ENCODE measurements around the gene ITPR1.

ITPR1 gene

DNA sequence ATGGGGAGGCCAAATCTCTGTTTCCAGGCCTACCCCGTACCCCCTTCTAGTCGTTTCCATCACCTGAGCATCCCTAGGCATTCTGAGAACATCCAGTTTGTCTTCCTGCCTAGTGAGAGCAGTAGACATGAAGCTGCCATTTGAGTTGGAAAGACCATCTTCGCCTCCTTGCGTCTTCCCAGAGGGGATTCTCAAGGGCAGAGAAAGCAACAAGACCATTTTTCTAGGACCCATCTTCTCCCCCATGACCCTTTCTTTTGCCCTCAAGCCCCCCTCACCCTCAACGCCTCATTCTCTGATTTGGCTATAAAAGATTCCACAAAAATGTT is 337.4 kb downstream of the ITPR1 start:
- Histone ChIP-seq H3K27ac (replicated peaks) (peak overlapping the region; percentile 73), H3K4me3 (replicated peaks; ENCODE audit: insufficient read depth, low read length) (no peak overlapping the region), H3K27me3 (ENCODE audit: insufficient read depth, poor library complexity, severe bottlenecking) (no peaks in the 10 kb centered on the region)
- no peak for TF ChIP-seq GABPA (IDR thresholded peaks at IDR 0.05; ENCODE audit: low read depth)
- TF ChIP-seq SPI1 (IDR thresholded peaks at IDR 0.05; ENCODE audit: borderline replicate concordance, low read depth) = no peak
- TF ChIP-seq, protein P1, sequence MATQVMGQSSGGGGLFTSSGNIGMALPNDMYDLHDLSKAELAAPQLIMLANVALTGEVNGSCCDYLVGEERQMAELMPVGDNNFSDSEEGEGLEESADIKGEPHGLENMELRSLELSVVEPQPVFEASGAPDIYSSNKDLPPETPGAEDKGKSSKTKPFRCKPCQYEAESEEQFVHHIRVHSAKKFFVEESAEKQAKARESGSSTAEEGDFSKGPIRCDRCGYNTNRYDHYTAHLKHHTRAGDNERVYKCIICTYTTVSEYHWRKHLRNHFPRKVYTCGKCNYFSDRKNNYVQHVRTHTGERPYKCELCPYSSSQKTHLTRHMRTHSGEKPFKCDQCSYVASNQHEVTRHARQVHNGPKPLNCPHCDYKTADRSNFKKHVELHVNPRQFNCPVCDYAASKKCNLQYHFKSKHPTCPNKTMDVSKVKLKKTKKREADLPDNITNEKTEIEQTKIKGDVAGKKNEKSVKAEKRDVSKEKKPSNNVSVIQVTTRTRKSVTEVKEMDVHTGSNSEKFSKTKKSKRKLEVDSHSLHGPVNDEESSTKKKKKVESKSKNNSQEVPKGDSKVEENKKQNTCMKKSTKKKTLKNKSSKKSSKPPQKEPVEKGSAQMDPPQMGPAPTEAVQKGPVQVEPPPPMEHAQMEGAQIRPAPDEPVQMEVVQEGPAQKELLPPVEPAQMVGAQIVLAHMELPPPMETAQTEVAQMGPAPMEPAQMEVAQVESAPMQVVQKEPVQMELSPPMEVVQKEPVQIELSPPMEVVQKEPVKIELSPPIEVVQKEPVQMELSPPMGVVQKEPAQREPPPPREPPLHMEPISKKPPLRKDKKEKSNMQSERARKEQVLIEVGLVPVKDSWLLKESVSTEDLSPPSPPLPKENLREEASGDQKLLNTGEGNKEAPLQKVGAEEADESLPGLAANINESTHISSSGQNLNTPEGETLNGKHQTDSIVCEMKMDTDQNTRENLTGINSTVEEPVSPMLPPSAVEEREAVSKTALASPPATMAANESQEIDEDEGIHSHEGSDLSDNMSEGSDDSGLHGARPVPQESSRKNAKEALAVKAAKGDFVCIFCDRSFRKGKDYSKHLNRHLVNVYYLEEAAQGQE (IDR thresholded peaks at IDR 0.05; ENCODE audit: insufficient replicate concordance, low read depth) = no peak
- no peak for TF ChIP-seq POLR2AphosphoS5 (IDR thresholded peaks at IDR 0.05; ENCODE audit: low read depth)
- TF ChIP-seq, protein P2, sequence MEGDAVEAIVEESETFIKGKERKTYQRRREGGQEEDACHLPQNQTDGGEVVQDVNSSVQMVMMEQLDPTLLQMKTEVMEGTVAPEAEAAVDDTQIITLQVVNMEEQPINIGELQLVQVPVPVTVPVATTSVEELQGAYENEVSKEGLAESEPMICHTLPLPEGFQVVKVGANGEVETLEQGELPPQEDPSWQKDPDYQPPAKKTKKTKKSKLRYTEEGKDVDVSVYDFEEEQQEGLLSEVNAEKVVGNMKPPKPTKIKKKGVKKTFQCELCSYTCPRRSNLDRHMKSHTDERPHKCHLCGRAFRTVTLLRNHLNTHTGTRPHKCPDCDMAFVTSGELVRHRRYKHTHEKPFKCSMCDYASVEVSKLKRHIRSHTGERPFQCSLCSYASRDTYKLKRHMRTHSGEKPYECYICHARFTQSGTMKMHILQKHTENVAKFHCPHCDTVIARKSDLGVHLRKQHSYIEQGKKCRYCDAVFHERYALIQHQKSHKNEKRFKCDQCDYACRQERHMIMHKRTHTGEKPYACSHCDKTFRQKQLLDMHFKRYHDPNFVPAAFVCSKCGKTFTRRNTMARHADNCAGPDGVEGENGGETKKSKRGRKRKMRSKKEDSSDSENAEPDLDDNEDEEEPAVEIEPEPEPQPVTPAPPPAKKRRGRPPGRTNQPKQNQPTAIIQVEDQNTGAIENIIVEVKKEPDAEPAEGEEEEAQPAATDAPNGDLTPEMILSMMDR (IDR thresholded peaks at IDR 0.05; ENCODE audit: insufficient read depth, low read length) = no peak
- no peak for DNase-seq (ENCODE audit: low read depth in 1 of 2, low spot score in 1 of 2)

DNA sequence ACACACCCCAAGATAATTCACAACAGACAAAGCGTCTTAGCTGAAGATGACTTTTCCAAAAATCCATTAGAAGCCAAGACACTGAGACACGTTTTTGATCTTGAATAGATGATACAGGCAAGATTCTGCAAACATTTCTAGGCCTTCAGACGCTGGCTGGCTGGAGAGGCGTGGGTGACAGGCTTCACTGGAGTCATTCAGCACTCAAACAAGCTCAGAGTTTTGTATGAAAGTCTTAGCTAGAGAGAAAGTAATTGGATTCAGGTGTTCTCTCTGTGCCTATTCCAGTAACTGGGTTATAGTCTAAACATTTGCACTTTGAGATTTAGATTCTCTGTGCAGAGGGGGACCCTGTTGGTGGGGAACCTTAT is 338.4 kb downstream of the ITPR1 start:
- TF ChIP-seq POLR2AphosphoS5 (IDR thresholded peaks at IDR 0.05; ENCODE audit: low read depth) (no peak), SPI1 (IDR thresholded peaks at IDR 0.05; ENCODE audit: borderline replicate concordance, low read depth) (no peak), GABPA (IDR thresholded peaks at IDR 0.05; ENCODE audit: low read depth) (no peak)
- TF ChIP-seq, protein P1 (IDR thresholded peaks at IDR 0.05; ENCODE audit: insufficient replicate concordance, low read depth) = no peak
- TF ChIP-seq, protein P2 (IDR thresholded peaks at IDR 0.05; ENCODE audit: insufficient read depth, low read length) = no peak
- no peak overlapping the region for H3K4me3 ChIP-seq (replicated peaks; ENCODE audit: insufficient read depth, low read length)
- no peaks in the 10 kb centered on the region for H3K27me3 ChIP-seq (ENCODE audit: insufficient read depth, poor library complexity, severe bottlenecking)
- peak overlapping the region; percentile 73 for H3K27ac ChIP-seq (replicated peaks)
- no peak for DNase-seq (ENCODE audit: low read depth in 1 of 2, low spot score in 1 of 2)

DNA sequence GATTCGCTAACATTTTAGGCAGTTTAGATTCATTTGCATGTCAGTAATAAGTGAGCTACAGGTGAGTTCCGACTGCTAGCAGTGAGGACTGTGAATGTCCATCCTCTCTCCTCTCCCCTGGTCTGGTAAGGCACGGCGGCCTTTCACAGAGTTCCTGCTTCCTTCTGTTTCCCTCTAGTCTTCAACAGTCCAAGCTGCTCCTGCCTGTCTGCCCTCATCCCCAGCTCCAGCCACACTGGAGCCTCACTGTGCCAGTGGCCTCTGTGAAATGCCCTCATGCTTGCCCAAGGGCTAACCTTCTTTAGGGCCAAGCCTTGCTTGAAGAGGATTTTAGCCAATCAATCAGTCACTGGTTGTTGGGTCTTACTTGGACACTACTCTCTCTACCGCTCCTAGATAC is 340.3 kb downstream of the ITPR1 start:
- no peak for DNase-seq (ENCODE audit: low read depth in 1 of 2, low spot score in 1 of 2)
- no peak overlapping the region for H3K4me3 ChIP-seq (replicated peaks; ENCODE audit: insufficient read depth, low read length)
- H3K27ac ChIP-seq (replicated peaks) = no peak overlapping the region; the same call in 1 of the 2 replicates
- no peaks in the 10 kb centered on the region for H3K27me3 ChIP-seq (ENCODE audit: insufficient read depth, poor library complexity, severe bottlenecking)
- TF ChIP-seq, protein P1 (IDR thresholded peaks at IDR 0.05; ENCODE audit: insufficient replicate concordance, low read depth) = no peak
- no peak for TF ChIP-seq SPI1 (IDR thresholded peaks at IDR 0.05; ENCODE audit: borderline replicate concordance, low read depth)
- TF ChIP-seq GABPA (IDR thresholded peaks at IDR 0.05; ENCODE audit: low read depth) = no peak
- TF ChIP-seq POLR2AphosphoS5 (IDR thresholded peaks at IDR 0.05; ENCODE audit: low read depth) = no peak

Data from HL-60 (cell line).